ENCODE measurements around the gene EML4.

Gene EML4

DNA sequence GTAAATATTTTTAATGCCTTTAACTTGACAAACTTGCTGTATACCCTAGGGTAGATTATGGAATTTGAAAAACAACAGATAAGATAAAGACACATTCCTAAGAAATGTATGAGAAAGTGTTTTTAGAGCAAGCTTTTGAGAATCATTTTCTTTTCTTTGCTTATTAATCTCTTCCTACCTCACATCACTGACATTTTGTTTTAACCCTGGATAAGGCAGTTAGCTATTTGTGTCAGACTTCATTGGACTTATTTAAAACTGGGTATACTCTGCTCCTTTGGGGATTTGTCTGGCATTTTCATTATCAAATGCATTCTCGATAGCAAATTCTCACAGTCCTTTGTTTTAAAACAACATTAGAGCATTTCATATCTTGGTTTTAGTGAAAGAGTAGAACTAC, 17.2 kb downstream of the EML4 start:
- no peaks in the 10 kb centered on the region for H3K27me3 Mint-ChIP-seq
- H3K36me3 Mint-ChIP-seq (ENCODE audit: insufficient read depth) = peaks cover 27% of the 10 kb centered on the region
- peak overlapping the region in 1 of 2 donors; percentile 35 for H3K27ac Mint-ChIP-seq
- ATAC-seq (replicated peaks) = no peak
- no peak for DNase-seq
- no peak overlapping the region for H3K4me3 Mint-ChIP-seq
- H3K4me1 Mint-ChIP-seq (ENCODE audit: low read depth in 2 of 2) = peaks cover 36 to 57% of the 10 kb centered on the region in 2 donors
- H3K9me3 Mint-ChIP-seq = no peaks in the 10 kb centered on the region

DNA sequence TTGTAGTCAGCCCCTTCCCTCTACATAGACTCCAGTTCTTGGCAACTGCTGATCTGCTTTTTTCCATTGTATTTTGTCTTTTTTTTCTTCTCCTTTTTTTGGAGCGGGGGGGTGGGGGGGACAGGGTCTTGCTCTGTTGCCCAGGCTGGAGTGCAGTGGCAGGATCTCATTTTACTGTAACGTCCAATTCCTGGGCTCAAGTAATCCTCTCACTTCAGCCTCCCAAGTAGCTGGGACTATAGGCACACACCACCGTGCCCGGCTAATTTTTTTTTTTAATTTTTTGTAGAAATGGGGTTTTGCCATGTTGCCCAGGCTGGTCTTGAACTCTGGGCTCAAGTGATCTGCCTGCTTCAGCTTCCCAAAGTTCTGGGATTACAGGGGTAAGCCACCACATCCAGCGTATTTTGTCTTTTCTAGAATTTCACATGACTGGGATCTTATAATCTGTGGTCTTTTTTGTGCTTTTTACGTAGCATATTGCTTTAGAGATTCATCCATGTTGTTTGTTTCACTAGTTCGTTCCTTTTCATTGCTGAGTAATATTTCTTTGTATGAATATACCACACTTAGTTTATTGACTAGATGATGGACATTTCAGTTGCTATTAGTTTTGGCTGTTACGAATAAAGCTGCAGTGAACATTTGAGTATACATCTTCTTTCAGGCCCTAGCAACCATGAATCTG, 17.9 kb downstream of the EML4 start:
- Mint-ChIP-seq H3K4me1 (ENCODE audit: low read depth in 2 of 2) (peaks cover 37 to 57% of the 10 kb centered on the region in 2 donors), H3K27ac (peak overlapping the region in 1 of 2 donors; percentile 56)
- no peak for DNase-seq

DNA sequence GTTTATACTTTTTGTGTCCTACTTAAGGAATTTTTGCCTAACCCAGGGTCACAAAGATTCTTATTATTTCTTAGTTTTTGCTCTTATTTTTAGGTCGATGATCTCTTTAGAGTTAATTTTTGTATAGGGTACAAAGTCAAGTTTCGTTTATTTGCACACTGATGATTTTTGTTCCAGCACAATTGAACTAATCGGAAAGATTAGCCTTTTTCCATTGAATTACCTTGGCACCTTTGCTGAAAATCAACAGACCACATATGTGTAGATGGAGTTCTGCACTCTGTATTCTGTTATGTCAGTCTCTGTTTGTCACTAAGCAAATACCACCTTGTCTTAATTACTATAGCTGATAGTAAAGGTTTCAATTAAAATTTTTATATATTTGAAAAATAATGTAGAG, 18.7 kb downstream of the EML4 start:
- Mint-ChIP-seq H3K4me3 (no peak overlapping the region), H3K27me3 (no peaks in the 10 kb centered on the region), H3K27ac (no peak overlapping the region), H3K4me1 (ENCODE audit: low read depth in 2 of 2) (peaks cover 37 to 57% of the 10 kb centered on the region in 2 donors), H3K9me3 (no peaks in the 10 kb centered on the region), H3K36me3 (ENCODE audit: insufficient read depth) (peaks cover 32% of the 10 kb centered on the region)
- no peak for DNase-seq
- no peak for ATAC-seq (replicated peaks)

More for the DNA sequence above, 17.9 kb downstream of the EML4 start:
- Mint-ChIP-seq H3K36me3 (ENCODE audit: insufficient read depth) (peaks cover 34% of the 10 kb centered on the region), H3K4me3 (no peak overlapping the region), H3K27me3 (no peaks in the 10 kb centered on the region), H3K9me3 (no peaks in the 10 kb centered on the region)
- ATAC-seq (replicated peaks) = no peak

DNA sequence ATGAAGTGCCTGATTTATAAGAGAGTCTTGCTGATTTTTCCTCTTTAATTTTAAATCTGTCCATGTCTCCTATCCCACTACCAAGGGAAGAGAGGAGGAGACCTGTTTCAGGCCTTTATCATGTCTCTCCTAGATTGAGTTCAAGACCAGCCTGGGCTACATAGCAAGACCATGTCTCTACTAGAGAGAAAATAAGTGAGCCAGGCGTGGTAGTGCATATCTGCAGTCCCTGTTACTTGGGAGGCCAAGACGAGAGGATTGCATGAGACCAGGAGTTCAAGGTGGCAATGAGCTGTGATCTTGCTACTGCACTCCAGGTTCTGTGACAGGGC, 20.0 kb downstream of the EML4 start:
- no peaks in the 10 kb centered on the region for H3K9me3 Mint-ChIP-seq
- H3K4me1 Mint-ChIP-seq (ENCODE audit: low read depth in 2 of 2) = peaks cover 46 to 64% of the 10 kb centered on the region in 2 donors
- peaks cover 31% of the 10 kb centered on the region for H3K36me3 Mint-ChIP-seq (ENCODE audit: insufficient read depth)
- H3K4me3 Mint-ChIP-seq = no peak overlapping the region
- ATAC-seq (replicated peaks) (no peak), DNase-seq (no peak)
- H3K27ac Mint-ChIP-seq = no peak overlapping the region
- H3K27me3 Mint-ChIP-seq = no peaks in the 10 kb centered on the region

DNA sequence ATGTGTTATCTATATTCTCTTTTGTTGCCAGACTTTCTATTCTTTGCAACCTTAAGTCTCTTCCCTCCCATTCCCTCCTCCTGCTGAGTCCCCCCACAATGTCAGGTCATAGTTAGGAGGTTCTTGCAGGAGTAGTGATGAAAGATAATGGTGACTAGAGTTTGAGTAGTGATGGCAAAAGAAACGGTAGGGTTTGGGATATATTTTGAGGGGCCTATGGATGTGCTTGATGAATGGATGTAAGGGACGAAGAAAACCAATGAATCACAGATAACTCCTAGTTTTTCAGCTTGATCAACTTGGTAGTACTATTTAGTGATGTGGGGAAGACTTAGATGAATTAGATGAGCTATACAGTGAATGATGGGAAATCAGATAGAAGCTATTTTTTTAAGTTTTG, 21.0 kb downstream of the EML4 start:
- H3K36me3 Mint-ChIP-seq (ENCODE audit: insufficient read depth) = peaks cover 36% of the 10 kb centered on the region
- H3K27me3 Mint-ChIP-seq = no peaks in the 10 kb centered on the region
- ATAC-seq (replicated peaks) (no peak), DNase-seq (no peak)
- H3K4me1 Mint-ChIP-seq (ENCODE audit: low read depth in 2 of 2) = peaks cover 42 to 63% of the 10 kb centered on the region in 2 donors
- H3K4me3 Mint-ChIP-seq = peak overlapping the region; percentile 1 to 19
- peak overlapping the region in 1 of 2 donors; percentile 23 for H3K27ac Mint-ChIP-seq
- H3K9me3 Mint-ChIP-seq = no peaks in the 10 kb centered on the region

DNA sequence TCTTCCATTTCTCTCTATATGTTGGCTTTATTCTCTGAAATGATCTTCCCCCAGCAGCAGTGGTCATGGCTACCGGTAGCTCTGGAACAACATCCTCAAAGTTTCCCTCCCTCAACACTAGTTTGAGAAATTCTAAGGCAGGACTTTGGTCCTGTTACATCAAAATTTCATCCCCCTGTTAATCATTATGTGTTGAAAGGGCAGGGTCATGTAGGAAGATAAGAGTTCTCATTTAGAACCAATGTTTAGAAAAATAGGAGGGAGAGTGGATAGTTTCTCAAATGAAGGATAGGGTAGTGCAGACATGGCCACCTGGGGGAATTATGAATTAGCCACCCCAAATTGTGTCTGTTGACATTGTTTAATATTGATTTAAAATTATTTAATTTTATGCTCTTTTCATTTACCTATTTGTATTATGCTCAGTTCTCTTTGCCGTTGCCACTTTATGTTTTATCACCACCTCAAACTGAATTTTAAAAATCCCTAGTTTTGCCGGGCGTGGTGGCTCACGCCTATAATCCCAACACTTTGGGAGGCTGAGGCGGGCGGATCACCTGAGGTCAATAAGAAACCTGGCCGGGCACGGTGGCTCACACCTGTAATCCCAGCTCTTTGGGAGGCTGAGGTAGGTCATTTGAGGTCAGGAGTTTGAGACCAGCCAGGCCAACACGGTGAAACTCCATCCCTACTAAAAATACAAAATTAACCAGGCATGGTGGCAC, 22.3 kb downstream of the EML4 start:
- peaks cover 36% of the 10 kb centered on the region for H3K36me3 Mint-ChIP-seq (ENCODE audit: insufficient read depth)
- H3K4me3 Mint-ChIP-seq = peak overlapping the region; percentile 2 to 46
- no peaks in the 10 kb centered on the region for H3K9me3 Mint-ChIP-seq
- DNase-seq (no peak), ATAC-seq (replicated peaks) (no peak)
- H3K27me3 Mint-ChIP-seq = no peaks in the 10 kb centered on the region
- peaks cover 38 to 59% of the 10 kb centered on the region in 2 donors for H3K4me1 Mint-ChIP-seq (ENCODE audit: low read depth in 2 of 2)
- H3K27ac Mint-ChIP-seq = peak overlapping the region in 1 of 2 donors; percentile 49

DNA sequence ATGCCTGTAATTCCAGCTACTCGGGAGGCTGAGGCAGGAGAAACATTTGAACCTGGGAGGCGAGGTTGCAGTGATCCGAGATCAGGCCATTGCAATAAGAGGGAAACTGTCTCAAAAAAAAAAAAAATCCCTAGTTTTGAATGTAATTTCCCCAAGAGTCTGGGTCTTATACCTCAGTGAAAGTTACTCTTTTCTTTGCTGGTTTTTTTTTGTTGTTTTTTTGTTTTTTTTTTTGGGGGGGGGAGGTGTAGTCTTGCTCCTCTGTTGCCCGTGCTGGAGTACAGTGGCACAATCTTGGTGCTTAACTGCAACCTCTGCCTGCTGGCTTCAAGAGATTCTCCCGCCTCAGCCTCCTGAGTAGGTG, 22.8 kb downstream of the EML4 start:
- H3K36me3 Mint-ChIP-seq (ENCODE audit: insufficient read depth) = peaks cover 41% of the 10 kb centered on the region
- peaks cover 41 to 62% of the 10 kb centered on the region in 2 donors for H3K4me1 Mint-ChIP-seq (ENCODE audit: low read depth in 2 of 2)
- H3K9me3 Mint-ChIP-seq = no peaks in the 10 kb centered on the region
- H3K4me3 Mint-ChIP-seq = peak overlapping the region in 1 of 2 donors; percentile 45
- no peaks in the 10 kb centered on the region for H3K27me3 Mint-ChIP-seq
- ATAC-seq (replicated peaks) = no peak
- no peak for DNase-seq
- peak overlapping the region in 1 of 2 donors; percentile 59 for H3K27ac Mint-ChIP-seq

DNA sequence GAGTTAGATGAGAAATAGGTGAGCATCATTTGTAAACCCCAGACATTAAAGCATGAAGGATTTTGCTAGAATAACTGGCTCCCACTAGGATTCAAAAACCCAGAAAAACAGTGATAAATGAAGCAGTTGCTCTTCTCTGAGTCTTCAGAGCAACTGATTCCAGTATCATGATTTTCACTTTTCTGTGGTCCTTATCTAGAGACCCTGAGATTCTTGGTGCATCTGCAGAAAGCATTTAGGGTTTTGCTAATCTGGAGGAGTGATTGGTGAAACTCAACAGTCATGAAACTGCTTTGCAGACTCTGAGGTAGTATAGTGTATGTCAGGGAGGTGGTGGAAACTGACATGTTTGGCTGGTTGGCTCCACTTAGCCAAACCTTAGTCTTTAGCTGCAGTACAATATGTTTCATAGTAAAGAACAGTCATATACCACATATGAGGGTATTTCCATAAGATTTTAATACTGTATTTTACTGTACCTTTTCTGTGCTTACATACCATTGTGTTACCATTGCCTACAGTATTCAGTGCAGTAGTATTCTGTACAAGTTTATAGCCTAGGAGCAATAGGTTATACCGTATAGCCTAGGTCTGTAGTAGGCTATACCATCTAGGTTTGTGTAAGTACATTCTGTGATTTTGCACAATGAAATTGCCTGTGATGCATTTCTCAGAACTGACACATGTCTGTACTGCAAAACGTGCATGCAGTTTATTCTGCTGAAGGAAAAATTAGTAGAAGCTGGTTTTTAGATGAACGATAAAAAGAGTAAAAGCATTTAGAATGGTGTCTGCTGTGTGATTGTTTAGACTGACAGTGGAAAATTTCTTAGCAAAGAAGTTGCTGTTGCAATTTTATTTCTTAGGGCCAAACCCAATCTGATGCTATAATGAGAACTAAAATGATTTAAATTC, 23.8 kb downstream of the EML4 start:
- peak overlapping the region; percentile 45 to 70 for H3K4me3 Mint-ChIP-seq
- DNase-seq (no peak), ATAC-seq (replicated peaks) (peak; percentile 45)
- H3K9me3 Mint-ChIP-seq = no peaks in the 10 kb centered on the region
- H3K27ac Mint-ChIP-seq = peak overlapping the region in 1 of 2 donors; percentile 59
- H3K27me3 Mint-ChIP-seq = no peaks in the 10 kb centered on the region
- H3K4me1 Mint-ChIP-seq (ENCODE audit: low read depth in 2 of 2) = peaks cover 40 to 57% of the 10 kb centered on the region in 2 donors
- peaks cover 40% of the 10 kb centered on the region for H3K36me3 Mint-ChIP-seq (ENCODE audit: insufficient read depth)

DNA sequence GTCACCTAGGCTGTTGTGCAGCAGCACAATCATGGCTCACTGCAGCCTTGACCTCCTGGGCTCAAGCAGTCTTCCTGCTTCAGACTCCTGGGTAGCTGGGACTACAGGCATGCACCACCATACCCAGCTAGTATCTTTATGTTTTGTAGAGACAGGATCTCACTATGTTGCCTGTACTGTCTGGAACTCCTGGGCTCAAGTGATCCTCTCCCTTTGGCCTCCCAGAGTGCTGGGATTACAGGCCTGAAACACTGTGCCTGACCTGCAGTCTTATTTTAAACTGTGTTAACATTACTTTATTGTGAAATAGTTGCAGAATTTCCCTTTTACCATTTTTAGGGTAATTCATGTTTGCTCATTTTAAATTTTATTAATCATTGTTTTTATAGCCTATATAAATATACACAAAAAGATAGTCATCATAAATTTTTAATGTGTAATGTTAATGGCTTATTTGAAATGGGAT, 24.6 kb downstream of the EML4 start:
- H3K36me3 Mint-ChIP-seq (ENCODE audit: insufficient read depth) = peaks cover 38% of the 10 kb centered on the region
- peak; percentile 18 for ATAC-seq (replicated peaks)

DNA sequence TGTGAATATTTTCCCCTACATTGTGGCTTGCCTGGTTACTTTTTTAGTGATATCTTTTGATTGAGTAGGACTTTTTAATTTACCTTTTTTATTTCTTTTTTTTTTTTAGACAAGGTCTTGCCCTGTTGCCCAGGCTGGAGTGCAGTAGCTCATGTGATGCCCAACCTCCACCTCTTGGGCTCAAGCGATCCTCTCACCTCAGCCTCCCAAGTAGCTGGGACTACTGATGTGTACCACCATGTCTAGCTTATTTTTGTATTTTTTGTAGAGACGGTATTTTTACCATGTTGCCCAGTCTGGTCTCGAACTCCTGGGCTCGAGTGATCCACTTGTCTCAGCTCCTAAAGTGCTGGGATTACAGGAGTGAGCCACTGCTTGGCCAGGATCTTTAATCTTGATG, 25.3 kb downstream of the EML4 start:
- ATAC-seq (replicated peaks) (no peak), DNase-seq (no peak)
- H3K4me1 Mint-ChIP-seq (ENCODE audit: low read depth in 2 of 2) = peaks cover 52 to 64% of the 10 kb centered on the region in 2 donors
- H3K27me3 Mint-ChIP-seq = no peaks in the 10 kb centered on the region
- H3K36me3 Mint-ChIP-seq (ENCODE audit: insufficient read depth) = peaks cover 31% of the 10 kb centered on the region
- peak overlapping the region in 1 of 2 donors; percentile 11 for H3K27ac Mint-ChIP-seq
- H3K9me3 Mint-ChIP-seq = no peaks in the 10 kb centered on the region
- H3K4me3 Mint-ChIP-seq = peak overlapping the region; percentile 51 to 70

More for the DNA sequence above, 24.6 kb downstream of the EML4 start:
- H3K27me3 Mint-ChIP-seq = no peaks in the 10 kb centered on the region
- peak overlapping the region; percentile 51 to 70 for H3K4me3 Mint-ChIP-seq
- H3K4me1 Mint-ChIP-seq (ENCODE audit: low read depth in 2 of 2) = peaks cover 48 to 64% of the 10 kb centered on the region in 2 donors
- no peak for DNase-seq
- peak overlapping the region in 1 of 2 donors; percentile 11 for H3K27ac Mint-ChIP-seq
- H3K9me3 Mint-ChIP-seq = no peaks in the 10 kb centered on the region

DNA sequence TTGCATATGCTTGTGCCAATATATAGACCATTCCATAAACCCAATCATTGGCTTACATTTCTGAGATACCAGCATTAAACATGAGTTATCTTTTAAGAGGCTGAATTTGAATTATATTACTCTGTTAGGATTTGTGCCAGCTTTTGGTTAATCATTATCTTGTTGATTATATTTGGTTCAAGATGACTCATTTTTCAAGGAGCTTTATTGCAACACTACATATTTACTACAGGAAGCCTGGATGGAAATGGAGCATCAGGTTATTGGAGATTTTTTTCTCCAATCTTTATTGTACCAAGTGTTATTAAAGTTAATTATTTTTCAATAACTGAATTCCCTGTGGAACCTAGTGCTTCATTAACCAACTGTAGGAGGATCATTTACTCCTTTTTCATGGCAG, 26.4 kb downstream of the EML4 start:
- DNase-seq = no peak
- Mint-ChIP-seq H3K4me1 (ENCODE audit: low read depth in 2 of 2) (peaks cover 52 to 66% of the 10 kb centered on the region in 2 donors), H3K4me3 (no peak overlapping the region), H3K27ac (peak overlapping the region in 1 of 2 donors; percentile 26), H3K36me3 (ENCODE audit: insufficient read depth) (peaks cover 35% of the 10 kb centered on the region), H3K9me3 (no peaks in the 10 kb centered on the region), H3K27me3 (no peaks in the 10 kb centered on the region)
- no peak for ATAC-seq (replicated peaks)

DNA sequence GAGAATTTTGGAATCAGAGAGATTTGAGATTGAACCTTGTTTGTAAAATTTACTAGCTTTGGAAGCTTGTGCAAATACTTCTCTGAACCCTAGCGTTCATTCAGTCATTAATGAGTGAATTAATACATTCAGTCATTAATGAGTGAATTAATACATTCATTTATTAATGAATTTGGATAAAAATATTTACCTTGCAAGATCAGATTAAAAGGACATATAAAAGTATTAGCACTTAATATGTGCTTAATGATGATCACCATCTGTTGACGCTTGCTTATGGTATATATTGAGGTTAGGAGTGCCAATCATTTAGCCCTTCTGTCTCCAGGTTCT, 26.9 kb downstream of the EML4 start:
- peaks cover 31% of the 10 kb centered on the region for H3K36me3 Mint-ChIP-seq (ENCODE audit: insufficient read depth)
- no peak for ATAC-seq (replicated peaks)
- no peak for DNase-seq
- peaks cover 52 to 69% of the 10 kb centered on the region in 2 donors for H3K4me1 Mint-ChIP-seq (ENCODE audit: low read depth in 2 of 2)
- H3K27ac Mint-ChIP-seq = peak overlapping the region in 1 of 2 donors; percentile 49
- H3K9me3 Mint-ChIP-seq = no peaks in the 10 kb centered on the region
- no peak overlapping the region for H3K4me3 Mint-ChIP-seq
- H3K27me3 Mint-ChIP-seq = no peaks in the 10 kb centered on the region

All from effector memory CD8-positive, alpha-beta T cell (primary cell).